NB4 (cell line): Measurements from ENCODE around the gene NBEA.

Experiments
- DNase-seq: peaks from one replicate; pipeline ENCODE4 v3.0.0; 2010; ENCODE audit warnings: low read depth
- H3K4me3 ChIP-seq: one replicate; pipeline ENCODE4 v1.5.1; 2011; ENCODE audit warnings: mild to moderate bottlenecking, low read depth, low read length, moderate library complexity
- MYC ChIP-seq: IDR thresholded peaks from 2 replicates; pipeline ENCODE4 v1.6.1; 2011; ENCODE audit warnings: low read depth, low read length
- POLR2A ChIP-seq: IDR thresholded peaks from 2 replicates; pipeline ENCODE4 v1.6.1; 2011; ENCODE audit warnings: mild to moderate bottlenecking; ENCODE audit not compliant: insufficient read length; ENCODE audit errors: extremely low read depth
- TF ChIP-seq, protein P1 (sequence below): IDR thresholded peaks from 2 replicates; pipeline ENCODE4 v1.6.1; 2011; ENCODE audit warnings: low read depth, low read length
- TF ChIP-seq, protein P2 (sequence below): IDR thresholded peaks from one replicate; pipeline ENCODE4 v1.5.1; 2012; ENCODE audit warnings: low read depth, low read length

NBEA gene

DNA sequence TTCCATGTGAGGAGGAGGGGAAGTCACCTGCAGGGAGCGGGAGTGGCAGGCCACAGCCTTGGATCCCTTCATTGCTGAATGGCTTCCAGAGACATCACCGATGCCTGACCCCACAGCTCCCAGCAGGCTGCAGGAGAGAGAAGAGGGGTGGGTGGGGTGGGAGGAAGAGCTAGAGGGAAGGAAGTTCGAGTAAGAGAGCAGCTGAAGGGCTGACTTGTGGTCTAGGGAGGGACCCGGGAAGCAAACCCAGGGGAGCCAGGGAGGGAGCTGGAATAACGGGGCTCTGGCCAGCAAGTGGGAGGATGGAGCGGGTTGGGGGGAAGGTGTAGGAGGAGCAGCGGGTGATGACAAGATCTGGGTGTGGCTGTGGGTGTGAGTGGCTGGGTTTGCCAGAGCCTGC is 764.2 kb downstream of the NBEA start:
- H3K4me3 ChIP-seq: no peak overlapping the region
- no peak for TF ChIP-seq POLR2A
- TF ChIP-seq, protein P1, sequence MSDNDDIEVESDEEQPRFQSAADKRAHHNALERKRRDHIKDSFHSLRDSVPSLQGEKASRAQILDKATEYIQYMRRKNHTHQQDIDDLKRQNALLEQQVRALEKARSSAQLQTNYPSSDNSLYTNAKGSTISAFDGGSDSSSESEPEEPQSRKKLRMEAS: no peak
- TF ChIP-seq, protein P2, sequence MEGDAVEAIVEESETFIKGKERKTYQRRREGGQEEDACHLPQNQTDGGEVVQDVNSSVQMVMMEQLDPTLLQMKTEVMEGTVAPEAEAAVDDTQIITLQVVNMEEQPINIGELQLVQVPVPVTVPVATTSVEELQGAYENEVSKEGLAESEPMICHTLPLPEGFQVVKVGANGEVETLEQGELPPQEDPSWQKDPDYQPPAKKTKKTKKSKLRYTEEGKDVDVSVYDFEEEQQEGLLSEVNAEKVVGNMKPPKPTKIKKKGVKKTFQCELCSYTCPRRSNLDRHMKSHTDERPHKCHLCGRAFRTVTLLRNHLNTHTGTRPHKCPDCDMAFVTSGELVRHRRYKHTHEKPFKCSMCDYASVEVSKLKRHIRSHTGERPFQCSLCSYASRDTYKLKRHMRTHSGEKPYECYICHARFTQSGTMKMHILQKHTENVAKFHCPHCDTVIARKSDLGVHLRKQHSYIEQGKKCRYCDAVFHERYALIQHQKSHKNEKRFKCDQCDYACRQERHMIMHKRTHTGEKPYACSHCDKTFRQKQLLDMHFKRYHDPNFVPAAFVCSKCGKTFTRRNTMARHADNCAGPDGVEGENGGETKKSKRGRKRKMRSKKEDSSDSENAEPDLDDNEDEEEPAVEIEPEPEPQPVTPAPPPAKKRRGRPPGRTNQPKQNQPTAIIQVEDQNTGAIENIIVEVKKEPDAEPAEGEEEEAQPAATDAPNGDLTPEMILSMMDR: no peak
- TF ChIP-seq MYC: no peak
- DNase-seq: no peak

DNA sequence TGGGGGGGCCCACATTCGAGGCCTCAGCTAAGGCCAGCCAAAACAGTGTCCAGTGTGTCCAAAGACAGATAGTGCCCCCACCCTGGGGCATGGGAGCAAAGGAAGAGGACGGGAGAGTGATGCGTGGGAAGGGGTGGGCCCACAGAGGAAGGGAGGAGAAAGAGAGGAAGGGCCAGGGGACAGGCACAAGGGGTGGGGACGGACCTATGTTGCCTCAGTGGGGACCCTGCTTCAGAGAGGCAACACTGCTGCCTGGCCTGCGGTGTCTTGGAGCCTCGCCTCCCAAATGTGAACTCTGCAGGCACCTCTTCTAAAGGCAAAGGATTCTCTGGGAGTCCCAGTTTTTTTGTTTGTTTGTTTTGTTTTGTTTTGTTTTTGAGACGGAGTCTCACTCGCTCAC is 764.7 kb downstream of the NBEA start:
- no peak for TF ChIP-seq MYC
- TF ChIP-seq, protein P1: no peak
- TF ChIP-seq, protein P2: no peak
- TF ChIP-seq POLR2A: no peak
- no peak overlapping the region for H3K4me3 ChIP-seq
- no peak for DNase-seq

DNA sequence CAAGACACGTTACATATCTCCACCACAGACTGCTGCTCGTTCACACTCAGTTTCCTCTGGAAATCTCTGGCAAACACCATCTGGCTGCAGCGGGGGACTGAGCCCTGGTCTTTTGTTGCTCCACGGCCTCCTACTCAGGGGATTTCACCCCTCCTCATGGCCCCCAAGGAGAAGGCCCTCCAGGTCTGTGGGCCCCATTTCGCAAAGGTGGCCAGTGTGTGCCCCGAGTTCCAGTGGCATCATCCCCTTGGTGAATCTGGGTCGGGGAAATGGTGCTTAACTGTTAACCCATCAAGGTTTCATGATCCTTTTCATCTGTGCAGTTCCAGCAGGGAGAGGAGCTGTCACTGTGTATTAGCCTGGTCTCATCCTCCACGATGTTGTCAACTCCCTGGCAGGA is 769.8 kb downstream of the NBEA start:
- no peak for TF ChIP-seq MYC
- TF ChIP-seq, protein P2: no peak
- TF ChIP-seq, protein P1: no peak
- TF ChIP-seq POLR2A: no peak
- no peak overlapping the region for H3K4me3 ChIP-seq
- no peak for DNase-seq

DNA sequence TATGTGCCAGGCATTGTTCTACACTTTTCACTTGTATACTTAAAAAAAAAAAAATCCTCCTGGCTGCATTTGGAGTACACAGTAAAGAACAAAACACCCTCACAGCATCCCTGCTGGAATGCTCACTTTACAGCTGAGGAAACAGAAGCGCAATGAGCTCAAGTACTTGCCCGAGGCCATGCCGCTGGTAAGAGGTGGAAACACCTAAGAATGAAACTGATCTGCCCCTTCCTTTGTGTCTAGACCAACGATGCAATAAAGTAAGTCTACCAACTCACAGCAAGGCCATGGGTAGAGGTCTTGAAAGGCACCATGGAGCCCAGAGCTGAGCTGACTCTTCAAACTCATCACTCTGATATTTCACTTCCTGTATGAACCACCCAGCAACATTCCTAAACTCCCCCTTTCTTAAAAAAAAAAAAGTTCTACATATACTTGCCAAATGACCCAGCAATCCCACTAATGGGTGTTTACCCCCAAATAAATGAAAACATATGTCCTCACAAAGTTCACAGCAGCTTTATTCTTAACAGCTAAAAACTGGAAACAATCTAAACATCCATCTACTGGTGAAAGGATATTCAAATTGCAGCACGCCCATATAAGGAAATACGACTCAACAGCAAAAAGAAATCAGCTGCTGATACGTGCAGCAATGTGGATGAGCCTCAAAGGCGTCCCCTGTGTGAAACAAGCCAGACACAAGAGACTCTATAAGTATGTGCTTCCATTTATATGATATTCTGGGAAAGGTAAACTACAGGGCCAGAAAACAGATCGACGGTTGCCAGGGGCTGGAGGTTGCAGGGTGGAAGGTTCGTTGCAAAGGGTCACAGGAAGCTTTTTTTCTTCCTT is 771.1 kb downstream of the NBEA start:
- no peak overlapping the region for H3K4me3 ChIP-seq
- peak; percentile 14 for DNase-seq
- TF ChIP-seq POLR2A (no peak), MYC (no peak)
- TF ChIP-seq, protein P2: no peak
- TF ChIP-seq, protein P1: no peak

DNA sequence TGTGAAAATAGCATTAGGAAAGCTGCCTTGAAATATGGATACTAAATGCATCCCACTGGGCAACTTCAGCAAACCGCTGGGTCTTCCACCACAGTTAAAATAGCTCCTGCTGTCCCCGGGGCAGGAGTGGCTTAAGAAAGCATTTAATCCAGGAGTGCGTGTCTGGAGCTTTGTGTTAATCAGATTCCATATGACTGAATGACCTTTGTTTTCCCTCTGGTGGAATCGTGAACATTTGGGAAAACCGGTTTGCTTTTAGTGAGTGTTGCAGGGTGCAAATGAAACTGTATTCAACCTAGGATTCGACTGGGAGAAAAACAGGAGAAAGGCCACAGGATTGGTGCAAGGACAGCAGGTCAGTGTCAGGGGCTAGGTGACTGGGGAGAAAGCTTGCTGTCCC is 772.1 kb downstream of the NBEA start:
- DNase-seq: no peak
- no peak overlapping the region for H3K4me3 ChIP-seq
- TF ChIP-seq, protein P1: no peak
- TF ChIP-seq MYC (no peak), POLR2A (no peak)
- TF ChIP-seq, protein P2: no peak
